Neural cell (in vitro differentiated cells): ENCODE data around the gene GON7. TPM values are rescaled to one million over a fixed set of nuclear protein-coding genes. Genes with fewer than 3 reads are reported as not detected.

Experiments used
- H2AFZ ChIP-seq: fragments of 200-600, 300-800 bp; sonication (generic), shearing (Covaris generic); 2 replicates; pipeline ENCODE4 v1.6.0; 2014; ENCODE audit warnings: low read depth, mild to moderate bottlenecking, antibody characterized with exemption, low read length, moderate library complexity
- H3F3A ChIP-seq: fragments of 200-600 bp; shearing (Covaris generic); 2 replicates; pipeline ENCODE4 v1.6.1; 2016; ENCODE audit warnings: mild to moderate bottlenecking, moderate library complexity, mixed read lengths, antibody characterized with exemption, low read length; ENCODE audit not compliant: insufficient read depth, poor library complexity, severe bottlenecking
- H3K27ac ChIP-seq: fragments of 200-600, 300-800 bp; sonication (generic), shearing (Covaris generic); 2 replicates; pipeline ENCODE4 v1.5.1; 2014; ENCODE audit warnings: mild to moderate bottlenecking, low read length, moderate library complexity
- H3K27me3 ChIP-seq: fragments of 300-800, 200-600 bp; sonication (generic), shearing (Covaris generic); 2 replicates; pipeline ENCODE4 v1.6.0; 2014; ENCODE audit warnings: mild to moderate bottlenecking, low read depth, low read length, moderate library complexity; ENCODE audit not compliant: insufficient read depth
- H3K36me3 ChIP-seq: fragments of 300-800, 200-600 bp; sonication (generic), shearing (Covaris generic); 2 replicates; pipeline ENCODE4 v1.5.1; 2014; ENCODE audit warnings: mild to moderate bottlenecking, antibody characterized with exemption, low read length, moderate library complexity; ENCODE audit not compliant: insufficient read depth
- H3K4me2 ChIP-seq: fragments of 300-800, 200-600 bp; sonication (generic), shearing (Covaris generic); 2 replicates; pipeline ENCODE4 v1.6.0; 2014; ENCODE audit warnings: mild to moderate bottlenecking, low read length
- H3K4me3 ChIP-seq: fragments of 300-800, 200-600 bp; sonication (generic), shearing (Covaris generic); 2 replicates; pipeline ENCODE4 v1.5.1; 2014; ENCODE audit warnings: mild to moderate bottlenecking, low read length, moderate library complexity
- H3K79me2 ChIP-seq: fragments of 200-600 bp; shearing (Covaris generic); replicated peaks from 2 replicates; pipeline ENCODE4 v1.6.0; 2014; ENCODE audit warnings: mild to moderate bottlenecking, low read length, moderate library complexity; ENCODE audit not compliant: insufficient read depth
- H3K9ac ChIP-seq: fragments of 300-800, 200-600 bp; sonication (generic), shearing (Covaris generic); 2 replicates; pipeline ENCODE4 v1.6.1; 2016; ENCODE audit warnings: mild to moderate bottlenecking, low read length, mixed read lengths
- H3K9me2 ChIP-seq: fragments of 200-600 bp; shearing (Covaris generic); 2 replicates; pipeline ENCODE4 v1.6.1; 2016; ENCODE audit warnings: mild to moderate bottlenecking, low read length, mixed read lengths; ENCODE audit not compliant: insufficient read depth
- H3K9me3 ChIP-seq: fragments of 200-600, 300-800 bp; sonication (generic), shearing (Covaris generic); 2 replicates; pipeline ENCODE4 v1.6.1; 2016; ENCODE audit warnings: mild to moderate bottlenecking, mixed run types, low read length, moderate library complexity, mixed read lengths
- H4K20me1 ChIP-seq: fragments of 200-600 bp; shearing (Covaris generic); 2 replicates; pipeline ENCODE4 v1.6.1; 2016; ENCODE audit warnings: mild to moderate bottlenecking, mixed run types; ENCODE audit not compliant: insufficient read depth
- CTCF ChIP-seq: fragments of 450-650 bp; IDR thresholded peaks from 2 replicates; pipeline ENCODE4 v1.5.1; 2014; ENCODE audit warnings: antibody characterized with exemption, mild to moderate bottlenecking, moderate library complexity; ENCODE audit not compliant: poor library complexity, severe bottlenecking
- EP300 ChIP-seq: fragments of 450-650 bp; conservative IDR thresholded peaks from 2 replicates; pipeline ENCODE4 v1.6.1; 2014; ENCODE audit warnings: antibody characterized with exemption, mild to moderate bottlenecking, moderate library complexity; ENCODE audit not compliant: poor library complexity, severe bottlenecking
- EZH2 ChIP-seq: fragments of 200-600, 300-800 bp; shearing (Covaris generic), sonication (generic); IDR thresholded peaks from 2 replicates; pipeline ENCODE4 v1.6.1; 2014; ENCODE audit warnings: antibody characterized with exemption, low read length, borderline replicate concordance, mild to moderate bottlenecking; ENCODE audit not compliant: insufficient read depth, poor library complexity, severe bottlenecking
- MXI1 ChIP-seq: fragments of 450-650 bp; conservative IDR thresholded peaks from 2 replicates; pipeline ENCODE4 v1.6.1; 2014; ENCODE audit warnings: antibody characterized with exemption, mild to moderate bottlenecking; ENCODE audit not compliant: poor library complexity, severe bottlenecking
- POLR2AphosphoS5 ChIP-seq: IDR thresholded peaks from 2 replicates; pipeline ENCODE4 v1.6.1; 2012
- RAD21 ChIP-seq: fragments of 450-650 bp; conservative IDR thresholded peaks from 2 replicates; pipeline ENCODE4 v1.6.1; 2014; ENCODE audit warnings: antibody characterized with exemption, mild to moderate bottlenecking, moderate library complexity
- SMC3 ChIP-seq: fragments of 450-650 bp; conservative IDR thresholded peaks from 2 replicates; pipeline ENCODE4 v1.6.1; 2014; ENCODE audit warnings: antibody characterized with exemption, mild to moderate bottlenecking, moderate library complexity; ENCODE audit not compliant: poor library complexity
- TAF1 ChIP-seq: IDR thresholded peaks from 2 replicates; pipeline ENCODE4 v1.6.1; 2012; ENCODE audit warnings: low read depth
- polyA minus RNA-seq: library from RNA; depleted of rRNA, polyadenylated mRNA; stranded (reverse); fragments of >200 nt; gene quantifications from 2 replicates; pipeline ENCODE4 v1.2.3, GENCODE V29; 2014
- polyA plus RNA-seq: library from polyadenylated mRNA; depleted of rRNA; stranded (reverse); fragments of >200 nt; gene quantifications from 2 replicates; pipeline ENCODE4 v1.2.3, GENCODE V29; 2014
- TF ChIP-seq, protein P1 (sequence below): IDR thresholded peaks from 2 replicates; pipeline ENCODE4 v1.6.1; 2012; ENCODE audit warnings: borderline replicate concordance

The GON7 gene
- 28.2 and 30.8 TPM in 2 replicates for polyA plus RNA-seq
- polyA minus RNA-seq, result 9.0 and 14.2 TPM in 2 replicates

- Histone ChIP-seq H3K27ac (peak within 1 kb of the TSS; percentile 74), H3K9me2 (no peaks in the 10 kb centered on the region), H2AFZ (peak within 1 kb of the TSS; percentile 43), H3K9ac (peak within 1 kb of the TSS; percentile 78), H3K4me2 (peak within 1 kb of the TSS; percentile 93), H3K4me3 (peak within 1 kb of the TSS; percentile 78), H3K79me2 (peaks cover 23% of the 10 kb centered on the region), H4K20me1 (no peaks in the 10 kb centered on the region), H3F3A (no peaks in the 10 kb centered on the region), H3K27me3 (no peaks in the 10 kb centered on the region), H3K9me3 (no peaks in the 10 kb centered on the region), H3K36me3 (no peaks in the 10 kb centered on the region)
- TF ChIP-seq CTCF (peak; percentile 76), RAD21 (peak; percentile 70), EP300 (peak; percentile 54), EZH2 (no peak), SMC3 (peak; percentile 80), POLR2AphosphoS5 (peak; percentile 69), TAF1 (peak; percentile 60), MXI1 (peak; percentile 85)
- TF ChIP-seq, protein P1, sequence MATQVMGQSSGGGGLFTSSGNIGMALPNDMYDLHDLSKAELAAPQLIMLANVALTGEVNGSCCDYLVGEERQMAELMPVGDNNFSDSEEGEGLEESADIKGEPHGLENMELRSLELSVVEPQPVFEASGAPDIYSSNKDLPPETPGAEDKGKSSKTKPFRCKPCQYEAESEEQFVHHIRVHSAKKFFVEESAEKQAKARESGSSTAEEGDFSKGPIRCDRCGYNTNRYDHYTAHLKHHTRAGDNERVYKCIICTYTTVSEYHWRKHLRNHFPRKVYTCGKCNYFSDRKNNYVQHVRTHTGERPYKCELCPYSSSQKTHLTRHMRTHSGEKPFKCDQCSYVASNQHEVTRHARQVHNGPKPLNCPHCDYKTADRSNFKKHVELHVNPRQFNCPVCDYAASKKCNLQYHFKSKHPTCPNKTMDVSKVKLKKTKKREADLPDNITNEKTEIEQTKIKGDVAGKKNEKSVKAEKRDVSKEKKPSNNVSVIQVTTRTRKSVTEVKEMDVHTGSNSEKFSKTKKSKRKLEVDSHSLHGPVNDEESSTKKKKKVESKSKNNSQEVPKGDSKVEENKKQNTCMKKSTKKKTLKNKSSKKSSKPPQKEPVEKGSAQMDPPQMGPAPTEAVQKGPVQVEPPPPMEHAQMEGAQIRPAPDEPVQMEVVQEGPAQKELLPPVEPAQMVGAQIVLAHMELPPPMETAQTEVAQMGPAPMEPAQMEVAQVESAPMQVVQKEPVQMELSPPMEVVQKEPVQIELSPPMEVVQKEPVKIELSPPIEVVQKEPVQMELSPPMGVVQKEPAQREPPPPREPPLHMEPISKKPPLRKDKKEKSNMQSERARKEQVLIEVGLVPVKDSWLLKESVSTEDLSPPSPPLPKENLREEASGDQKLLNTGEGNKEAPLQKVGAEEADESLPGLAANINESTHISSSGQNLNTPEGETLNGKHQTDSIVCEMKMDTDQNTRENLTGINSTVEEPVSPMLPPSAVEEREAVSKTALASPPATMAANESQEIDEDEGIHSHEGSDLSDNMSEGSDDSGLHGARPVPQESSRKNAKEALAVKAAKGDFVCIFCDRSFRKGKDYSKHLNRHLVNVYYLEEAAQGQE, result peak; percentile 26
These were observed at the start of gene GON7, which contains the start of gene UBR7 for GRCh38 chr14:93206793-93207467. Gene GON7, minus strand, starts transcription at chr14:93207065. Its CDS starts 28 bp downstream, at chr14:93207037. Gene UBR7, plus strand, starts transcription at chr14:93207256. Its CDS starts 36 bp downstream, at chr14:93207292.

- no peak overlapping the region for H3K27ac ChIP-seq
- H3K36me3 ChIP-seq, result peaks cover 4% of the 10 kb centered on the region
- H3K4me3 ChIP-seq, result no peak overlapping the region
- H3K9me3 ChIP-seq, result no peaks in the 10 kb centered on the region
- H4K20me1 ChIP-seq, result no peaks in the 10 kb centered on the region
- no peaks in the 10 kb centered on the region for H3F3A ChIP-seq
- TF ChIP-seq, protein P1, result no peak
- TF ChIP-seq MXI1, result no peak
- TF ChIP-seq RAD21, result no peak
- no peak for TF ChIP-seq POLR2AphosphoS5
- TF ChIP-seq TAF1, result no peak
- H3K9ac ChIP-seq, result no peak overlapping the region
- no peaks in the 10 kb centered on the region for H3K27me3 ChIP-seq
- H3K9me2 ChIP-seq, result no peaks in the 10 kb centered on the region
- H2AFZ ChIP-seq, result no peak overlapping the region
- no peak overlapping the region for H3K4me2 ChIP-seq
- no peaks in the 10 kb centered on the region for H3K79me2 ChIP-seq
These were observed 42.4 kb upstream of the GON7 start for GRCh38 chr14:93249128-93249831.
